ENCODE results near the gene FBXO47.
"Not testable (repeated sequence)": the region's sequence is repeated elsewhere in the genome, so short reads cannot be mapped to it uniquely, and the experiment has no call there.

FBXO47 gene

GRCh38 chr17:38980490-38981217 is 13.5 kb upstream of the FBXO47 start:
- DNase-seq (ENCODE audit: insufficient read length, low spot score): no peak
- FAIRE-seq: no peak

GRCh38 chr17:38978180-38978579 is 11.0 kb upstream of the FBXO47 start:
- DNase-seq (ENCODE audit: insufficient read length, low spot score) (no peak), FAIRE-seq (no peak)

GRCh38 chr17:38976187-38976551 is 9.0 kb upstream of the FBXO47 start:
- FAIRE-seq; DNase-seq (ENCODE audit: insufficient read length, low spot score): not testable (repeated sequence)

- DNase-seq (ENCODE audit: insufficient read length, low spot score): no peak
Measured at GRCh38 chr17:38970804-38971203, 3.6 kb upstream of the FBXO47 start.

GRCh38 chr17:38970128-38970527 is 2.9 kb upstream of the FBXO47 start:
- no peak for FAIRE-seq
- no peak for DNase-seq (ENCODE audit: insufficient read length, low spot score)

More at GRCh38 chr17:38970804-38971203, 3.6 kb upstream of the FBXO47 start:
- no peak for FAIRE-seq

- DNase-seq (ENCODE audit: insufficient read length, low spot score) (no peak), FAIRE-seq (no peak)
Measured at GRCh38 chr17:38969281-38969680, 2.1 kb upstream of the FBXO47 start.

GRCh38 chr17:38961413-38961812 is 5.8 kb downstream of the FBXO47 start:
- FAIRE-seq: no peak
- no peak for DNase-seq (ENCODE audit: insufficient read length, low spot score)

GRCh38 chr17:38960402-38960801 is 6.8 kb downstream of the FBXO47 start:
- DNase-seq (ENCODE audit: insufficient read length, low spot score) (no peak), FAIRE-seq (no peak)

GRCh38 chr17:38959508-38959907 is 7.7 kb downstream of the FBXO47 start:
- FAIRE-seq (no peak), DNase-seq (ENCODE audit: insufficient read length, low spot score) (no peak)

GRCh38 chr17:38958756-38959155 is 8.4 kb downstream of the FBXO47 start:
- FAIRE-seq: no peak
- no peak for DNase-seq (ENCODE audit: insufficient read length, low spot score)

GRCh38 chr17:38958326-38958725 is 8.9 kb downstream of the FBXO47 start:
- FAIRE-seq: no peak
- DNase-seq (ENCODE audit: insufficient read length, low spot score): no peak

- DNase-seq (ENCODE audit: insufficient read length, low spot score); FAIRE-seq: not testable (repeated sequence)
Measured at GRCh38 chr17:38953800-38954199, 13.4 kb downstream of the FBXO47 start.

- FAIRE-seq (no peak), DNase-seq (ENCODE audit: insufficient read length, low spot score) (no peak)
Measured at GRCh38 chr17:38947189-38947588, 20.0 kb downstream of the FBXO47 start.

- peak; percentile 73 for FAIRE-seq
- DNase-seq (ENCODE audit: insufficient read length, low spot score): no peak
Measured at GRCh38 chr17:38943607-38944006, 23.6 kb downstream of the FBXO47 start.

- FAIRE-seq (peak; percentile 97), DNase-seq (ENCODE audit: insufficient read length, low spot score) (no peak)
Measured at GRCh38 chr17:38942696-38943334, 24.4 kb downstream of the FBXO47 start.

- FAIRE-seq (no peak), DNase-seq (ENCODE audit: insufficient read length, low spot score) (no peak)
Measured at GRCh38 chr17:38940404-38940803, 26.8 kb downstream of the FBXO47 start.

- no peak for FAIRE-seq
- DNase-seq (ENCODE audit: insufficient read length, low spot score): no peak
Measured at GRCh38 chr17:38939987-38940386, 27.2 kb downstream of the FBXO47 start.

- DNase-seq (ENCODE audit: insufficient read length, low spot score); FAIRE-seq: not testable (repeated sequence)
Measured at GRCh38 chr17:38933962-38934361, 33.2 kb downstream of the FBXO47 start.

GRCh38 chr17:38930782-38931181 is 36.4 kb downstream of the FBXO47 start:
- FAIRE-seq; DNase-seq (ENCODE audit: insufficient read length, low spot score): not testable (repeated sequence)

GRCh38 chr17:38926293-38927070 is 40.7 kb downstream of the FBXO47 start:
- FAIRE-seq: peak; percentile 66

GRCh38 chr17:38925263-38925995 is 41.8 kb downstream of the FBXO47 start, which contains the start of gene LASP1NB:
Gene LASP1NB (plus strand): TSS chr17:38925614.
- DNase-seq (ENCODE audit: insufficient read length, low spot score) (no peak), FAIRE-seq (no peak)

More at GRCh38 chr17:38926293-38927070, 40.7 kb downstream of the FBXO47 start:
- no peak for DNase-seq (ENCODE audit: insufficient read length, low spot score)
